ENCODE data around the gene PLK1. TPM values are rescaled to one million over a fixed set of nuclear protein-coding genes. Genes with fewer than 3 reads are reported as not detected.

The PLK1 gene
- total RNA-seq, 6 experiments from 2014 or later: 40.5 to 105 (median 97.2) TPM

DNA sequence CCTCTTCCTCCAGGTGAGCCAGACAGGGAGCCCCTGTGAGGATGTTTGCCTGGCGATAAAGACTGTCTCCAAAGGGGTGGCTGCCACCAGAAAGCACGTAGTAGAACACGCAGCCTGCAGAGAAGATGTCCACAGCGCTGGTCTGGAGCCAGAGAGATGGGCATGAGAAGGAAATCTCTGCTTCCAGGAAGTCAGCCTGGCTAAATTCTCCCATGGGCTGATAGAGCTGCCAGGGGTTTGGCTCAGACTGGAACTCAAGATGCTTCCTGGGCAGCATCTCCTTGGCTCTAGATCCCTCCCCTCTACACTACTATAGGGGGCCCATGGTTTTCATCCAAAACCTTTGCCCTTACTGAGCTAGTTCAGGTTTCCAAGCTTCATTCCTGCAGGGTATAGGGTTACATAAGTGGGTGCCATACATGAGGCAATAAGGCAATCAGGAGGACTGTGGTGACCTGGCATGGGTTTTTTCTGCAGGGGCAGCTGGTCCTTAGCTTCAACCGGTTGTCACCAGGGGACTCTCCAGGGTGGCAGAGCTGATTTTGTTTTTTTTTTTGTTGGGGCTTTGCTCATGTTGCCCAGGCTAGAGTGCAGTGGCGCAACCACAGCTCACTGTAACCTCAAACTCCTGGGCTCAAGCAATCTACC lies 13.6 kb downstream of the PLK1 start:
- Mint-ChIP-seq H3K27ac (peak overlapping the region; percentile 51; the same call in 1 of the 2 replicates), H3K4me1 (ENCODE audit: low read depth) (peaks cover 13% of the 10 kb centered on the region), H3K36me3 (ENCODE audit: low read depth) (peaks cover 32% of the 10 kb centered on the region), H3K9me3 (no peaks in the 10 kb centered on the region), H3K27me3 (ENCODE audit: insufficient read depth) (peaks cover 3% of the 10 kb centered on the region; the same call in 1 of the 2 replicates), H3K4me3 (no peak overlapping the region)
- no peak for DNase-seq
- TF ChIP-seq, protein P1, sequence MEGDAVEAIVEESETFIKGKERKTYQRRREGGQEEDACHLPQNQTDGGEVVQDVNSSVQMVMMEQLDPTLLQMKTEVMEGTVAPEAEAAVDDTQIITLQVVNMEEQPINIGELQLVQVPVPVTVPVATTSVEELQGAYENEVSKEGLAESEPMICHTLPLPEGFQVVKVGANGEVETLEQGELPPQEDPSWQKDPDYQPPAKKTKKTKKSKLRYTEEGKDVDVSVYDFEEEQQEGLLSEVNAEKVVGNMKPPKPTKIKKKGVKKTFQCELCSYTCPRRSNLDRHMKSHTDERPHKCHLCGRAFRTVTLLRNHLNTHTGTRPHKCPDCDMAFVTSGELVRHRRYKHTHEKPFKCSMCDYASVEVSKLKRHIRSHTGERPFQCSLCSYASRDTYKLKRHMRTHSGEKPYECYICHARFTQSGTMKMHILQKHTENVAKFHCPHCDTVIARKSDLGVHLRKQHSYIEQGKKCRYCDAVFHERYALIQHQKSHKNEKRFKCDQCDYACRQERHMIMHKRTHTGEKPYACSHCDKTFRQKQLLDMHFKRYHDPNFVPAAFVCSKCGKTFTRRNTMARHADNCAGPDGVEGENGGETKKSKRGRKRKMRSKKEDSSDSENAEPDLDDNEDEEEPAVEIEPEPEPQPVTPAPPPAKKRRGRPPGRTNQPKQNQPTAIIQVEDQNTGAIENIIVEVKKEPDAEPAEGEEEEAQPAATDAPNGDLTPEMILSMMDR (IDR thresholded peaks at IDR 0.05): no peak

DNA sequence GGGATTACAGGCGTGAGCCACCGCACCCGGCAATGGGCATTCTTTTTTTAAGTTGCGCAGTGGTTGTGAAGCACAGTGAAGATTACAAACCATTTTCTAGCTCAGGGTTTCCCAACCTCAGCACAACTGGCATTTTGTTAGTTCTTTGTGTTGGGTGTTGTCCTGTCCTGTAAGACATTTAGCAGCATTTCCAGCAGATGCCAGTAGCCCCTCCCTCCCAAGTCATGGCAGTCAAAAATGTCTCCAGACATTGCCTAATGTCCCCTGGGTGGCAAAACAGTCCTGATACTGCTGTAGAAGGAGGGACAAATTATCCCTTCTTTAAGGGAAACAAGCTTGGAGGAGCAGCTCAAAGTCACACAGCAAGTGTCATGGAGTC lies 15.6 kb downstream of the PLK1 start:
- peaks cover 14% of the 10 kb centered on the region for H3K36me3 Mint-ChIP-seq (ENCODE audit: low read depth)
- no peak overlapping the region for H3K27ac Mint-ChIP-seq
- H3K9me3 Mint-ChIP-seq: no peaks in the 10 kb centered on the region
- no peak overlapping the region for H3K4me3 Mint-ChIP-seq
- H3K4me1 Mint-ChIP-seq (ENCODE audit: low read depth): peaks cover 13% of the 10 kb centered on the region
- H3K27me3 Mint-ChIP-seq (ENCODE audit: insufficient read depth): peaks cover 1% of the 10 kb centered on the region; the same call in 1 of the 2 replicates
- TF ChIP-seq, protein P1 (IDR thresholded peaks at IDR 0.05): no peak
- no peak for DNase-seq

DNA sequence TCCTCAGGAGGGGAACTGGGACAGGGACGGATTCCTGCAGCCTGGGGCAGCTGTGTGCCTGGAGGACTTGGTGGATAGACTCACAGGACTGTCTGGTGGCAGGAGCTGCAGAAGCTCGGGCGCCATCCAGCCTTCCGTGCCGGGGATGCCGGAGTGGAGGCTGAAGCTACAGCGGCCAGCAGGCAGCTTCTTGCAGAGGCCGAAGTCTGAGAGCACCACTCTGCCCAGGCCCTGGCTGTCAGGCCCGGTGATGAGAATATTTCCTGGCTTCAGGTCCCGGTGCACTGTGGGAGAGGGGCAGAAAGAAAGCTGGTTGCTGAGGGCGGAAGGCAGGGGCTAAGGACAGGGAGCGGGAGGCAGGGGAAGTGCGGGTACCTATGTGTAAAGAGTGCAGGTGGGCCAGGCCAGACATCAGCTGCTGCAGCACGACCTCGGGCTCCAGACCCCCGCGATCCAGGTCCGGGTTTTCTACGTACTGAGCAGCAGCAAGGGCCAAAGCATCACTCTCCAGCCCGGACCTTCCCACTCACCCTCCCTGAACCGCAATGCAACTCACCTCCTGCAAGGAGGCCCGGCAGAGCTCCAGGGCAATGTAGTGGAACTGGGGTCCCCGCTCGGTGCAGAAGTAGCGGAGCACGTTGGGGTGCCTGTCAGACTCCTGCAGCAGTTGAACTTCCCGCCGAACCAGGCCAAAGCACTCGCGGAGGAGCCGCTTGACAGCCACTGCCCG lies 16.1 kb downstream of the PLK1 start:
- Mint-ChIP-seq H3K27ac (no peak overlapping the region; the same call in 1 of the 2 replicates), H3K27me3 (ENCODE audit: insufficient read depth) (peaks cover 1% of the 10 kb centered on the region; the same call in 1 of the 2 replicates), H3K4me1 (ENCODE audit: low read depth) (peaks cover 13% of the 10 kb centered on the region), H3K9me3 (no peaks in the 10 kb centered on the region), H3K4me3 (peak overlapping the region; percentile 33; the same call in 1 of the 2 replicates), H3K36me3 (ENCODE audit: low read depth) (peaks cover 8% of the 10 kb centered on the region)
- no peak for DNase-seq
- TF ChIP-seq, protein P1 (IDR thresholded peaks at IDR 0.05): no peak

DNA sequence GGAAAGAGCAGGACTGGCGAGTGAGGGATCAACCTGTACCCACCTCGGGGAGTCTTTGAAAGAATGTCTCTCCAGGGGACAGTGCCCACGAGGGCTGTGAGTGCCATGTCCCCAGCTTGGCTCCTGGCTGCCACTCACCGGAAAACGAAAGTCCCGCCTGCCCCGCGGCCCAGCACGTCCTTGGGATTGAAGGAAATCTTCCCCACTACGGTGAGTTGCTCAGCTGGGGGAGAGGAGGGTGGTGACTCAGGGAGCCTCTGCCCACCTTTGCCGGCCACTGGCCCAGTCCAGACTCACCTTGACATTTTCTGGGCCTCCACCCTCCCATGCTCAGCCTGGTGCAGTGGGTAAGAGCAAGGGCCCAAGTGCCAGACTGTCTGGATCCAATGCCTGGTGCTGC lies 17.1 kb downstream of the PLK1 start:
- TF ChIP-seq, protein P1 (IDR thresholded peaks at IDR 0.05): no peak
- Mint-ChIP-seq H3K4me3 (no peak overlapping the region), H3K27ac (no peak overlapping the region), H3K4me1 (ENCODE audit: low read depth) (peaks cover 13% of the 10 kb centered on the region), H3K27me3 (ENCODE audit: insufficient read depth) (peaks cover 1% of the 10 kb centered on the region; the same call in 1 of the 2 replicates), H3K9me3 (no peaks in the 10 kb centered on the region), H3K36me3 (ENCODE audit: low read depth) (peaks cover 6% of the 10 kb centered on the region; the same call in 1 of the 2 replicates)
- DNase-seq: no peak

DNA sequence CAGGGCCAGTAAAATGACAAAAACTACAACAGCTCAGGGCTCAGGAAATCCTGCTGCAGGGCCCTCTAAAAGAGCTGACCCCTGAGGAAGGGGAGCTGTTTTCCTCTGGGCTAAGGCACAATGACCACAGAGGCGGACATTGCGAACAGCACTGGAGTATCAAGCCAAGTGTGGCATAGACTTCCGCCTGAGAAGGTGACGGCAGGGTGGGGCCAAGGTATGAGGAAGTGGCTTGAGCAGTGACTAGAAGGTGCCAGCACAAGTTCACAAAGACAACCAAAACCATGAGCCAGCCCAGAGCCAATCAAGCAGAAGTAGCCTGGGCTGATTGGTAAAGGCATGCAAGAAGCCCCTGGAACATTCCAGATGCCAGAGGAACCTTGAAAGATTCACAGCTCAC lies 20.4 kb downstream of the PLK1 start:
- Mint-ChIP-seq H3K36me3 (ENCODE audit: low read depth) (peaks cover 11% of the 10 kb centered on the region; the same call in 1 of the 2 replicates), H3K4me3 (no peak overlapping the region), H3K27ac (no peak overlapping the region), H3K27me3 (ENCODE audit: insufficient read depth) (peaks cover 1% of the 10 kb centered on the region; the same call in 1 of the 2 replicates), H3K4me1 (ENCODE audit: low read depth) (peaks cover 8% of the 10 kb centered on the region), H3K9me3 (peaks cover 10% of the 10 kb centered on the region)
- TF ChIP-seq, protein P1 (IDR thresholded peaks at IDR 0.05): no peak
- no peak for DNase-seq

Data from HFFc6 (cell line).